ENCODE data around the gene MED26. TPM values are rescaled to one million over a fixed set of nuclear protein-coding genes. Genes with fewer than 3 reads are reported as not detected.

MED26 gene
- total and polyA plus RNA-seq, 10 of the 15 experiments (the other 5 are each of a cell fraction or from before 2014, with no cell fraction given): 1.1 to 21.4 (median 9.7) TPM

DNA sequence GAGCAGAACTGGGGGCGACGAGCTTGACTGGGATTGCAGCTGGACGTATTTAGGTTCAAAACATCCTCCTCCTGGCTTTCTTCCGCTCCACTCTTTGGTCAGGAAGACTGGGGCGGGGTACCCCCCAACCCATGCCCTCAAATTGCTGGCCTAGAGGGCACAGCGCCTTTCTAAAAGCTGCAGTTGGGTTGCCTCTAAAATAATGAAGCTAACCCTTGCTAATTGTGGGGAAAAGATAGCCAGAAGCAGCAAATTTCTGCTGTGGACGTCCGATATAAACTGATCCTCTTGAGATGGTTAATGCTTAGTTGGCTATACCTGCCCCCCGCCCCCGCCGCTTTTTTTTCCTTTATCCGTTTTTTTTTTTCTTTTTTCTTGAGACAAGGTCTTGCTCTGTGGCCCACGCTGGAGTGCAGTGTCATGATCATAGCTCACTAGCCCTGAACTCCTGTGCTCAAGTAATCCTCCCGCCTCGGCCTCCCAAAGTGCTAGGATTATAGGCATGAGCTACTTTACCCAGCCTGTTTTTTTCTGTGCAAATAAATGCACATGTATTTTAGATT lies 85.0 kb downstream of the MED26 start (continued):
- TF ChIP-seq, protein P1, sequence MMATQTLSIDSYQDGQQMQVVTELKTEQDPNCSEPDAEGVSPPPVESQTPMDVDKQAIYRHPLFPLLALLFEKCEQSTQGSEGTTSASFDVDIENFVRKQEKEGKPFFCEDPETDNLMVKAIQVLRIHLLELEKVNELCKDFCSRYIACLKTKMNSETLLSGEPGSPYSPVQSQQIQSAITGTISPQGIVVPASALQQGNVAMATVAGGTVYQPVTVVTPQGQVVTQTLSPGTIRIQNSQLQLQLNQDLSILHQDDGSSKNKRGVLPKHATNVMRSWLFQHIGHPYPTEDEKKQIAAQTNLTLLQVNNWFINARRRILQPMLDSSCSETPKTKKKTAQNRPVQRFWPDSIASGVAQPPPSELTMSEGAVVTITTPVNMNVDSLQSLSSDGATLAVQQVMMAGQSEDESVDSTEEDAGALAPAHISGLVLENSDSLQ (IDR thresholded peaks at IDR 0.05): no peak
- no peak for TF ChIP-seq SIX5 (IDR thresholded peaks at IDR 0.05; ENCODE audit: low read depth, low read length, severe bottlenecking)
- no peak for TF ChIP-seq FOXM1 (IDR thresholded peaks at IDR 0.05; ENCODE audit: low read depth, low read length)
- no peak for TF ChIP-seq NFYA (IDR thresholded peaks at IDR 0.05; ENCODE audit: borderline replicate concordance, low read depth, low read length)
- TF ChIP-seq KLF5 (IDR thresholded peaks at IDR 0.05; ENCODE audit: partially characterized antibody): no peak
- peak; percentile 30; the same call in 1 of the 2 replicates for TF ChIP-seq MTA3 (IDR thresholded peaks at IDR 0.05; ENCODE audit: borderline replicate concordance, low read length)
- TF ChIP-seq, protein P2, sequence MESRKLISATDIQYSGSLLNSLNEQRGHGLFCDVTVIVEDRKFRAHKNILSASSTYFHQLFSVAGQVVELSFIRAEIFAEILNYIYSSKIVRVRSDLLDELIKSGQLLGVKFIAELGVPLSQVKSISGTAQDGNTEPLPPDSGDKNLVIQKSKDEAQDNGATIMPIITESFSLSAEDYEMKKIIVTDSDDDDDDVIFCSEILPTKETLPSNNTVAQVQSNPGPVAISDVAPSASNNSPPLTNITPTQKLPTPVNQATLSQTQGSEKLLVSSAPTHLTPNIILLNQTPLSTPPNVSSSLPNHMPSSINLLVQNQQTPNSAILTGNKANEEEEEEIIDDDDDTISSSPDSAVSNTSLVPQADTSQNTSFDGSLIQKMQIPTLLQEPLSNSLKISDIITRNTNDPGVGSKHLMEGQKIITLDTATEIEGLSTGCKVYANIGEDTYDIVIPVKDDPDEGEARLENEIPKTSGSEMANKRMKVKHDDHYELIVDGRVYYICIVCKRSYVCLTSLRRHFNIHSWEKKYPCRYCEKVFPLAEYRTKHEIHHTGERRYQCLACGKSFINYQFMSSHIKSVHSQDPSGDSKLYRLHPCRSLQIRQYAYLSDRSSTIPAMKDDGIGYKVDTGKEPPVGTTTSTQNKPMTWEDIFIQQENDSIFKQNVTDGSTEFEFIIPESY (IDR thresholded peaks at IDR 0.05): no peak
- no peak for TF ChIP-seq IKZF2 (IDR thresholded peaks at IDR 0.05)
- TF ChIP-seq, protein P3, sequence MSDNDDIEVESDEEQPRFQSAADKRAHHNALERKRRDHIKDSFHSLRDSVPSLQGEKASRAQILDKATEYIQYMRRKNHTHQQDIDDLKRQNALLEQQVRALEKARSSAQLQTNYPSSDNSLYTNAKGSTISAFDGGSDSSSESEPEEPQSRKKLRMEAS (IDR thresholded peaks at IDR 0.05; ENCODE audit: low read depth, low read length): no peak
- TF ChIP-seq CBX5 (IDR thresholded peaks at IDR 0.05; ENCODE audit: low read depth): no peak
- TF ChIP-seq NFYB (IDR thresholded peaks at IDR 0.05; ENCODE audit: insufficient read depth, low read depth, low read length): no peak
- TF ChIP-seq, protein P4, sequence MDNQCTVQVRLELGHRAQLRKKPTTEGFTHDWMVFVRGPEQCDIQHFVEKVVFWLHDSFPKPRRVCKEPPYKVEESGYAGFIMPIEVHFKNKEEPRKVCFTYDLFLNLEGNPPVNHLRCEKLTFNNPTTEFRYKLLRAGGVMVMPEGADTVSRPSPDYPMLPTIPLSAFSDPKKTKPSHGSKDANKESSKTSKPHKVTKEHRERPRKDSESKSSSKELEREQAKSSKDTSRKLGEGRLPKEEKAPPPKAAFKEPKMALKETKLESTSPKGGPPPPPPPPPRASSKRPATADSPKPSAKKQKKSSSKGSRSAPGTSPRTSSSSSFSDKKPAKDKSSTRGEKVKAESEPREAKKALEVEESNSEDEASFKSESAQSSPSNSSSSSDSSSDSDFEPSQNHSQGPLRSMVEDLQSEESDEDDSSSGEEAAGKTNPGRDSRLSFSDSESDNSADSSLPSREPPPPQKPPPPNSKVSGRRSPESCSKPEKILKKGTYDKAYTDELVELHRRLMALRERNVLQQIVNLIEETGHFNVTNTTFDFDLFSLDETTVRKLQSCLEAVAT (IDR thresholded peaks at IDR 0.05): no peak
- TF ChIP-seq BMI1 (IDR thresholded peaks at IDR 0.05; ENCODE audit: borderline replicate concordance): no peak
- TF ChIP-seq ZNF384 (IDR thresholded peaks at IDR 0.05; ENCODE audit: borderline replicate concordance, low read depth, low read length): peak; percentile 28; the same call in 1 of the 2 replicates
- no peak for TF ChIP-seq MYC (IDR thresholded peaks at IDR 0.05; ENCODE audit: insufficient read depth, insufficient read length, insufficient replicate concordance, low read length, severe bottlenecking)
- TF ChIP-seq NR2F1 (conservative IDR thresholded peaks at IDR 0.05): 0 out of 2 replicates have a peak, but pooled peaks have one; percentile 3
- TF ChIP-seq HDGF (IDR thresholded peaks at IDR 0.05): no peak
- no peak for TF ChIP-seq CREM (IDR thresholded peaks at IDR 0.05; ENCODE audit: low read depth)
- no peak for TF ChIP-seq CHD2 (IDR thresholded peaks at IDR 0.05; ENCODE audit: borderline replicate concordance, low read depth, low read length)
- TF ChIP-seq, protein P5, sequence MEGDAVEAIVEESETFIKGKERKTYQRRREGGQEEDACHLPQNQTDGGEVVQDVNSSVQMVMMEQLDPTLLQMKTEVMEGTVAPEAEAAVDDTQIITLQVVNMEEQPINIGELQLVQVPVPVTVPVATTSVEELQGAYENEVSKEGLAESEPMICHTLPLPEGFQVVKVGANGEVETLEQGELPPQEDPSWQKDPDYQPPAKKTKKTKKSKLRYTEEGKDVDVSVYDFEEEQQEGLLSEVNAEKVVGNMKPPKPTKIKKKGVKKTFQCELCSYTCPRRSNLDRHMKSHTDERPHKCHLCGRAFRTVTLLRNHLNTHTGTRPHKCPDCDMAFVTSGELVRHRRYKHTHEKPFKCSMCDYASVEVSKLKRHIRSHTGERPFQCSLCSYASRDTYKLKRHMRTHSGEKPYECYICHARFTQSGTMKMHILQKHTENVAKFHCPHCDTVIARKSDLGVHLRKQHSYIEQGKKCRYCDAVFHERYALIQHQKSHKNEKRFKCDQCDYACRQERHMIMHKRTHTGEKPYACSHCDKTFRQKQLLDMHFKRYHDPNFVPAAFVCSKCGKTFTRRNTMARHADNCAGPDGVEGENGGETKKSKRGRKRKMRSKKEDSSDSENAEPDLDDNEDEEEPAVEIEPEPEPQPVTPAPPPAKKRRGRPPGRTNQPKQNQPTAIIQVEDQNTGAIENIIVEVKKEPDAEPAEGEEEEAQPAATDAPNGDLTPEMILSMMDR (IDR thresholded peaks at IDR 0.05 in 2 of 3, conservative IDR thresholded peaks at IDR 0.05 in 1 of 3; ENCODE audit: control insufficient read depth in 2 of 3, extremely low read depth in 1 of 3, insufficient read depth in 1 of 3, low read depth in 3 of 3, low read length in 3 of 3): no peak
- TF ChIP-seq, protein P6, sequence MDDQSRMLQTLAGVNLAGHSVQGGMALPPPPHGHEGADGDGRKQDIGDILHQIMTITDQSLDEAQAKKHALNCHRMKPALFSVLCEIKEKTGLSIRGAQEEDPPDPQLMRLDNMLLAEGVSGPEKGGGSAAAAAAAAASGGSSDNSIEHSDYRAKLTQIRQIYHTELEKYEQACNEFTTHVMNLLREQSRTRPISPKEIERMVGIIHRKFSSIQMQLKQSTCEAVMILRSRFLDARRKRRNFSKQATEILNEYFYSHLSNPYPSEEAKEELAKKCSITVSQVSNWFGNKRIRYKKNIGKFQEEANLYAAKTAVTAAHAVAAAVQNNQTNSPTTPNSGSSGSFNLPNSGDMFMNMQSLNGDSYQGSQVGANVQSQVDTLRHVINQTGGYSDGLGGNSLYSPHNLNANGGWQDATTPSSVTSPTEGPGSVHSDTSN (IDR thresholded peaks at IDR 0.05; ENCODE audit: insufficient replicate concordance, low read depth, low read length): no peak
- no peak for TF ChIP-seq BHLHE40 (IDR thresholded peaks at IDR 0.05; ENCODE audit: borderline replicate concordance in 1 of 2, low read depth in 2 of 2, low read length in 1 of 2)

All from GM12878 (cell line).